GM12801 (cell line): ENCODE measurements around the gene DPPA5.

Experiments used
- TF ChIP-seq, protein P1 (sequence below): IDR thresholded peaks from one replicate; pipeline ENCODE4 v1.5.1; 2011; ENCODE audit warnings: control low read depth; ENCODE audit not compliant: insufficient read length; ENCODE audit errors: extremely low read depth

Gene DPPA5

DNA sequence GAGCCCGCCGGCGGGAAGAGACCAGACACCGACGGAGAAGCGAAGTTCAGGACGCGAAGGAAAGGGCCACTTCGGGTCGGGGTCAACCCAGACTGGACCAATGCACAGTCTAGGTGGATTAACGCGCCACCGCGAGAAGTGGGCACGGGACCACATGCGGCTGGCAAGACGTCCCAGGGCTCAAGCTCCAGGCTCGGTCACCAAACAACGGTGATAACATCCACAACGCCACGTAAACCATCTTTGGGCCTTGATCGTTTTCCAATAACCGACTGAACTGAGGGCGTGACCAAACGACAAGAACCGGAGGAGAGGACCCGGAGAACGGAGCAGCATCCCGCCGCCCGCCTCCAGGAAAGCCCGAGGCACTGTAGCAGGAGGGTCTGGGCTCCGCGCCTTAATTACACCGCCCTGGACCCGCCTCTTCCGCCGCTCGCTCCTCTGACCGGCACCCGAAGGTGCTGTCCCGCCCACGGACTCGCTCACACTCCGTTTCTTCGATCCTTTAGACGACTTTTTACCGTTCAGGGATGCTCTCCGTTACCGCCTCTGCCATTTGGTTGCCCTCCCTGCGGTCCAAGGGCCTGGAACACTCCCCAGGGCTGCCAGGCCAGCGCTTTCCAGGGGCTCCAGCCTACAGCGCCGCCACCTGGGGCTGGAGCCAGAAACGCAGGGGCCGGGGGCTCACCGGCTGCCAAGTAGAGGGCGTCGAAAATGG is 44.1 kb downstream of the DPPA5 start:
- TF ChIP-seq, protein P1, sequence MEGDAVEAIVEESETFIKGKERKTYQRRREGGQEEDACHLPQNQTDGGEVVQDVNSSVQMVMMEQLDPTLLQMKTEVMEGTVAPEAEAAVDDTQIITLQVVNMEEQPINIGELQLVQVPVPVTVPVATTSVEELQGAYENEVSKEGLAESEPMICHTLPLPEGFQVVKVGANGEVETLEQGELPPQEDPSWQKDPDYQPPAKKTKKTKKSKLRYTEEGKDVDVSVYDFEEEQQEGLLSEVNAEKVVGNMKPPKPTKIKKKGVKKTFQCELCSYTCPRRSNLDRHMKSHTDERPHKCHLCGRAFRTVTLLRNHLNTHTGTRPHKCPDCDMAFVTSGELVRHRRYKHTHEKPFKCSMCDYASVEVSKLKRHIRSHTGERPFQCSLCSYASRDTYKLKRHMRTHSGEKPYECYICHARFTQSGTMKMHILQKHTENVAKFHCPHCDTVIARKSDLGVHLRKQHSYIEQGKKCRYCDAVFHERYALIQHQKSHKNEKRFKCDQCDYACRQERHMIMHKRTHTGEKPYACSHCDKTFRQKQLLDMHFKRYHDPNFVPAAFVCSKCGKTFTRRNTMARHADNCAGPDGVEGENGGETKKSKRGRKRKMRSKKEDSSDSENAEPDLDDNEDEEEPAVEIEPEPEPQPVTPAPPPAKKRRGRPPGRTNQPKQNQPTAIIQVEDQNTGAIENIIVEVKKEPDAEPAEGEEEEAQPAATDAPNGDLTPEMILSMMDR: no peak

DNA sequence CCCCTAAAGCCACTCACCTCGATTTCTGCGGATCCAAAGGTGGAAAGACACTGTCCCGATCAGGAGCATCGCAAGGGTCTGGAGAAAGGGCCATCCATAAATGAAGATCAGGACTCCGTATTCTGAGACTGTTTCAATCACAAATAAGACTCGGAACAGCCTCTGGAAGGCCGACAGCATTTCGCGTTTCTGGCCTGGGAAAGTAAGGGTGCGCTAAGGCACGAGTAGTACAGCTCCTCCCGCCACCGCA is 44.6 kb downstream of the DPPA5 start:
- TF ChIP-seq, protein P1: no peak

GRCh38 chr6:73308712-73309534 is 45.2 kb downstream of the DPPA5 start:
- TF ChIP-seq, protein P1: no peak
